Activated CD8-positive, alpha-beta T cell treated with anti-CD3 and anti-CD28 coated beads for 36 hours (primary cell): ENCODE data around the gene SLIT3. TPM values are rescaled to one million over a fixed set of nuclear protein-coding genes. Genes with fewer than 3 reads are reported as not detected.

Source experiments
- ATAC-seq: fragments of 200-7000 bp; cut with Tn5 transposase; one replicate; pipeline ENCODE4 v1.10.0; 2021; ENCODE audit warnings: mild to moderate bottlenecking, moderate library complexity
- CTCF ChIA-PET: fragments of 350-600 bp; sonication (Branson Sonifier 250); formaldehyde crosslinking; loops from one replicate; lab custom pipeline; 2021; ENCODE audit warnings: antibody characterized with exemption; lab: Charles Lee
- POLR2A ChIA-PET: fragments of 350-600 bp; sonication (Branson Sonifier 250); formaldehyde crosslinking; loops from one replicate; lab custom pipeline; 2021; ENCODE audit warnings: antibody characterized with exemption; lab: Charles Lee
- DNase-seq: peaks from one replicate; pipeline ENCODE4 v3.0.0-alpha.2; 2020
- H3K27ac Mint-ChIP-seq: one replicate; pipeline ENCODE4 v1.8.0; 2021; ENCODE audit warnings: mild to moderate bottlenecking, mixed read lengths
- H3K27me3 Mint-ChIP-seq: one replicate; pipeline ENCODE4 v1.8.0; 2021; ENCODE audit warnings: mixed read lengths
- H3K36me3 Mint-ChIP-seq: one replicate; pipeline ENCODE4 v1.8.0; 2021; ENCODE audit warnings: low read depth, mixed read lengths
- H3K4me1 Mint-ChIP-seq: one replicate; pipeline ENCODE4 v1.8.0; 2021; ENCODE audit warnings: low read depth, mixed read lengths
- H3K4me3 Mint-ChIP-seq: one replicate; pipeline ENCODE4 v1.8.0; 2021; ENCODE audit warnings: mild to moderate bottlenecking, moderate library complexity, mixed read lengths
- H3K9me3 Mint-ChIP-seq: one replicate; pipeline ENCODE4 v1.8.0; 2021; ENCODE audit warnings: mixed read lengths
- CTCF ChIP-seq: fragments of 200-600 bp; IDR thresholded peaks from one replicate; pipeline ENCODE4 v1.8.0; 2022; ENCODE audit warnings: antibody characterized with exemption, mild to moderate bottlenecking
- intact Hi-C: fragments of 100-400 bp; cut with micrococcal nuclease; formaldehyde crosslinking; loops from one replicate; pipeline ENCODE4 v1.10.0; 2022
- total RNA-seq, 2 experiments: library from RNA; stranded (reverse); gene quantifications; one replicate each; pipeline ENCODE4 v1.2.3, GENCODE V29; 2021

SLIT3 gene
- total RNA-seq, 2 experiments from 2014 or later, result 0.69 to 0.74 TPM

- H3K27me3 Mint-ChIP-seq, result peaks cover 3% of the 10 kb centered on the region
- H3K4me3 Mint-ChIP-seq, result no peak overlapping the region
- TF ChIP-seq CTCF, result no peak
- POLR2A ChIA-PET, result no interaction called here
- DNase-seq (no peak), ATAC-seq (no peak)
- CTCF ChIA-PET, result no interaction called here
- no peaks in the 10 kb centered on the region for H3K4me1 Mint-ChIP-seq
- intact Hi-C loops, result no loop called here
- H3K36me3 Mint-ChIP-seq, result no peaks in the 10 kb centered on the region
- H3K9me3 Mint-ChIP-seq, result no peaks in the 10 kb centered on the region
- H3K27ac Mint-ChIP-seq, result no peak overlapping the region
Measured at GRCh38 chr5:168663276-168664004, 637.5 kb downstream of the SLIT3 start.

- POLR2A ChIA-PET, result interaction anchor here (0.7 kb wide), 1 partner anchor 22 kb away, joined by 3 read pairs; no protein-coding TSS in a partner anchor
- H3K27ac Mint-ChIP-seq, result no peak overlapping the region
- no peak overlapping the region for H3K4me3 Mint-ChIP-seq
- H3K36me3 Mint-ChIP-seq, result no peaks in the 10 kb centered on the region
- no peak for TF ChIP-seq CTCF
- no peak for DNase-seq
- H3K27me3 Mint-ChIP-seq, result peaks cover 3% of the 10 kb centered on the region
- no peaks in the 10 kb centered on the region for H3K4me1 Mint-ChIP-seq
- H3K9me3 Mint-ChIP-seq, result no peaks in the 10 kb centered on the region
- intact Hi-C loops, result no loop called here
- CTCF ChIA-PET, result no interaction called here
- ATAC-seq, result no peak
Measured at GRCh38 chr5:168661593-168662485, 639.1 kb downstream of the SLIT3 start.

GRCh38 chr5:168660691-168661090, 640.2 kb downstream of the SLIT3 start:
- H3K9me3 Mint-ChIP-seq, result no peaks in the 10 kb centered on the region
- ChIA-PET CTCF (no interaction called here), POLR2A (no interaction called here)
- DNase-seq (no peak), ATAC-seq (no peak)
- no peaks in the 10 kb centered on the region for H3K4me1 Mint-ChIP-seq
- H3K27me3 Mint-ChIP-seq, result peaks cover 3% of the 10 kb centered on the region
- H3K4me3 Mint-ChIP-seq, result no peak overlapping the region
- no peak overlapping the region for H3K27ac Mint-ChIP-seq
- intact Hi-C loops, result no loop called here
- no peak for TF ChIP-seq CTCF
- H3K36me3 Mint-ChIP-seq, result no peaks in the 10 kb centered on the region

GRCh38 chr5:168659286-168659847, 641.6 kb downstream of the SLIT3 start:
- no peak overlapping the region for H3K27ac Mint-ChIP-seq
- DNase-seq (no peak), ATAC-seq (no peak)
- H3K27me3 Mint-ChIP-seq, result peaks cover 3% of the 10 kb centered on the region
- H3K4me3 Mint-ChIP-seq, result no peak overlapping the region
- no peaks in the 10 kb centered on the region for H3K36me3 Mint-ChIP-seq
- intact Hi-C loops, result no loop called here
- no peak for TF ChIP-seq CTCF
- ChIA-PET CTCF (no interaction called here), POLR2A (no interaction called here)
- no peaks in the 10 kb centered on the region for H3K9me3 Mint-ChIP-seq
- no peaks in the 10 kb centered on the region for H3K4me1 Mint-ChIP-seq
